OCI-LY7 (cell line): ENCODE results near the gene CCDC8.

Source experiments
- EZH2phosphoT487 ChIP-seq: fragments of 200-600 bp; sonication (generic); IDR thresholded peaks from 2 replicates; pipeline ENCODE4 v1.6.1; 2018; ENCODE audit warnings: low read depth, borderline replicate concordance, mild to moderate bottlenecking, mixed run types, antibody characterized with exemption, low read length, moderate library complexity, mixed read lengths
- TF ChIP-seq, protein P1 (sequence below): fragments of 200-600 bp; sonication (generic); conservative IDR thresholded peaks from 2 replicates; pipeline ENCODE4 v1.5.1; 2014; ENCODE audit warnings: mild to moderate bottlenecking, antibody characterized with exemption, low read length, moderate library complexity, mixed read lengths

DNA sequence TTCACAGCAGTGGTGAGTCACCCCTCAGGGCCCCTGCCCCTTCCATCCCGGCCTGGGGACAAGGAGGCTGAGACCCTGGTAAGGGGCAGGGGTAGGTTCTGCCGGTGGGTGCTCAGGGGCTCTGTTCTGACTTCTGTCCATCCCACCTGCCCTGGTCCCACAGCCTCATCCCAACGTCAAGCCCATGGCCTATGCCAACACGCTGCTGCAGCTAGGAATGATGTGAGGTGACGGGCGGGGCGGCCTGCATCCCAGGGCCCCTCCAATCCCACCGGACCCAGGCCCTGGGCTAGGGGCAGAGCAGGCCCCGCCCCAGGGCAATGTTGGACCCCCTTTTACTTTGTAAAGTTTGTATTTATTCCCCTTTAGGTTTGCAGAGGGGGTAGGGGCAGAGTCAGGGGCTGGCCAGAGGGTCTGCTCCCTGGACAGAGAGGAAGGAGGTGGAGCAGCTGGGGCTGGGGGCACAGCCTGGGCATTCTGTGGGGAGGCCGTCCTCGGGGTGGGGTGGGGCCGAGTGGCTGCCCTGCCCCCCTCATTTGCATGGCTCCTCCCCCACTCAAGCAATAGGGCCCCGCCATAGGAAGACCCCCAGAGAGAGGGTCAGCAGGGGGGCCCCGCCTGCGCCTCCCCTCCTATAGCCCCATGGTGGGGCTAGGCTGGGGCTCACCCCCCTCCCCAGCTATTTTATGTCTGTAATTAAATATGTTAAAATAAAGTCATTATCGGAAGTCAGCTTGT lies 23.1 kb downstream of the CCDC8 start:
- TF ChIP-seq, protein P1, sequence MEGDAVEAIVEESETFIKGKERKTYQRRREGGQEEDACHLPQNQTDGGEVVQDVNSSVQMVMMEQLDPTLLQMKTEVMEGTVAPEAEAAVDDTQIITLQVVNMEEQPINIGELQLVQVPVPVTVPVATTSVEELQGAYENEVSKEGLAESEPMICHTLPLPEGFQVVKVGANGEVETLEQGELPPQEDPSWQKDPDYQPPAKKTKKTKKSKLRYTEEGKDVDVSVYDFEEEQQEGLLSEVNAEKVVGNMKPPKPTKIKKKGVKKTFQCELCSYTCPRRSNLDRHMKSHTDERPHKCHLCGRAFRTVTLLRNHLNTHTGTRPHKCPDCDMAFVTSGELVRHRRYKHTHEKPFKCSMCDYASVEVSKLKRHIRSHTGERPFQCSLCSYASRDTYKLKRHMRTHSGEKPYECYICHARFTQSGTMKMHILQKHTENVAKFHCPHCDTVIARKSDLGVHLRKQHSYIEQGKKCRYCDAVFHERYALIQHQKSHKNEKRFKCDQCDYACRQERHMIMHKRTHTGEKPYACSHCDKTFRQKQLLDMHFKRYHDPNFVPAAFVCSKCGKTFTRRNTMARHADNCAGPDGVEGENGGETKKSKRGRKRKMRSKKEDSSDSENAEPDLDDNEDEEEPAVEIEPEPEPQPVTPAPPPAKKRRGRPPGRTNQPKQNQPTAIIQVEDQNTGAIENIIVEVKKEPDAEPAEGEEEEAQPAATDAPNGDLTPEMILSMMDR, result no peak
- no peak for TF ChIP-seq EZH2phosphoT487
